K562 (cell line): Measurements from ENCODE around the gene GEN1. TPM values are rescaled to one million over a fixed set of nuclear protein-coding genes. Genes with fewer than 3 reads are reported as not detected.

Source experiments
- BCLAF1 ChIP-seq, 2 experiments: fragments of 450-650 bp in 1 of 2; IDR thresholded peaks; 2 replicates each; pipeline ENCODE4 v1.6.1; 2011 to 2017; ENCODE audit warnings: low read depth in 2 of 2, antibody characterized with exemption in 1 of 2, borderline replicate concordance in 1 of 2, low read length in 1 of 2, mild to moderate bottlenecking in 1 of 2, mixed read lengths in 1 of 2; ENCODE audit not compliant: control insufficient read depth in 1 of 2
- CTCFL ChIP-seq: IDR thresholded peaks from 2 replicates; pipeline ENCODE4 v1.6.1; 2011; ENCODE audit warnings: borderline replicate concordance, low read depth, mild to moderate bottlenecking, moderate library complexity, low read length; ENCODE audit not compliant: insufficient read depth, poor library complexity, severe bottlenecking
- E2F6 ChIP-seq, 2 experiments: IDR thresholded peaks; 2 replicates each; pipeline ENCODE4 v1.6.1; 2011; ENCODE audit warnings: borderline replicate concordance in 1 of 2, control low read depth in 1 of 2, low read depth in 1 of 2, low read length in 1 of 2, mild to moderate bottlenecking in 1 of 2, mixed read lengths in 1 of 2, moderate library complexity in 1 of 2; ENCODE audit not compliant: insufficient read depth in 1 of 2, insufficient read length in 1 of 2, poor library complexity in 1 of 2, severe bottlenecking in 1 of 2; ENCODE audit errors: extremely low read depth in 1 of 2
- E2F8 ChIP-seq: fragments of 450-650 bp; IDR thresholded peaks from 2 replicates; pipeline ENCODE4 v1.7.1; 2018; ENCODE audit warnings: mild to moderate bottlenecking, low read depth; ENCODE audit not compliant: partially characterized antibody
- ETV6 ChIP-seq, 3 experiments: fragments of 150-350 bp in 1 of 3; sonication (generic) in 1 of 3; formaldehyde crosslinking in 1 of 3; IDR thresholded peaks; 2 replicates each; pipeline versions ENCODE4 v1.6.1 to v1.8.0; 2014 to 2022; ENCODE audit warnings: borderline replicate concordance in 2 of 3, low read depth in 2 of 3, antibody characterized with exemption in 1 of 3, low read length in 1 of 3, mild to moderate bottlenecking in 1 of 3, missing genetic modification reagents in 1 of 3
- FOXA3 ChIP-seq, 2 experiments: fragments of 450-650 bp in 1 of 2; sonication (generic) in 1 of 2; formaldehyde crosslinking; IDR thresholded peaks in 1 of 2; conservative IDR thresholded peaks in 1 of 2; 2 replicates each; pipeline versions ENCODE4 v1.4.0 to v1.8.0; 2020 to 2022; ENCODE audit warnings: mild to moderate bottlenecking in 2 of 2, missing genetic modification reagents in 1 of 2
- GABPA ChIP-seq: fragments of 200-800 bp; sonication (Bioruptor generic); conservative IDR thresholded peaks from 2 replicates; pipeline ENCODE4 v1.6.1; 2016; ENCODE audit warnings: low read depth, missing genetic modification characterization, missing compliant biosample characterization
- GATAD2B ChIP-seq: fragments of 450-650 bp; IDR thresholded peaks from 2 replicates; pipeline ENCODE4 v1.6.1; 2017; ENCODE audit warnings: mild to moderate bottlenecking, borderline replicate concordance
- HSF4 ChIP-seq: fragments of 250-450 bp; sonication (Bioruptor Pico); IDR thresholded peaks from 2 replicates; pipeline ENCODE4 v2.1.2; 2022; ENCODE audit warnings: mild to moderate bottlenecking, moderate library complexity, borderline replicate concordance
- MAFK ChIP-seq: IDR thresholded peaks from 2 replicates; pipeline ENCODE4 v1.6.1; 2011; ENCODE audit warnings: low read length, improper control_type of control experiment
- RBM15 ChIP-seq: fragments of 200-400 bp; formaldehyde crosslinking; IDR thresholded peaks from 2 replicates; pipeline ENCODE4 v1.6.1; 2018; ENCODE audit warnings: mild to moderate bottlenecking, low read length, moderate library complexity; ENCODE audit not compliant: insufficient read depth
- RCOR1 ChIP-seq, 2 experiments: IDR thresholded peaks; 2 replicates each; pipeline ENCODE4 v1.6.1; 2012; ENCODE audit warnings: low read depth in 2 of 2, low read length in 2 of 2, borderline replicate concordance in 1 of 2, improper control_type of control experiment in 1 of 2
- SMARCA4 ChIP-seq: fragments of 450-650 bp; IDR thresholded peaks from 2 replicates; pipeline ENCODE4 v1.6.1; 2016
- ZNF668 ChIP-seq: fragments of 250-450 bp; sonication (Bioruptor Pico); IDR thresholded peaks from 2 replicates; pipeline ENCODE4 v1.8.0; 2022; ENCODE audit warnings: mild to moderate bottlenecking, inconsistent platforms
- polyA plus RNA-seq, 8 experiments: library from polyadenylated mRNA; depleted of rRNA in 4 of 8; stranded (reverse) in 5 of 8; unstranded in 3 of 8; fragments of >200 nt; fragmentation: Nextera tagmentation in 2 of 8; fragmentation: Illumina TruSeq in 1 of 8; extraction: Ambion mirVana in 2 of 8; extraction: Trizol in 1 of 8; gene quantifications; 2 replicates each; pipeline versions ENCODE4 v1.2.1 to v1.2.3, GENCODE V29; 2011 to 2014; ENCODE audit warnings: inconsistent platforms in 1 of 8, missing spikeins in 1 of 8
- total RNA-seq, 7 experiments: library from RNA; depleted of rRNA in 6 of 7; stranded (reverse); fragments of >200 nt in 6 of 7; fragmentation: Illumina TruSeq in 2 of 7; extraction: Trizol in 2 of 7; gene quantifications; 2 replicates each; pipeline versions ENCODE4 v1.2.1 to v1.2.3, GENCODE V29; 2011 to 2021; ENCODE audit warnings: low replicate concordance in 1 of 7

The GEN1 gene
- total and polyA plus RNA-seq, 9 of the 15 experiments (the other 6 are each of a cell fraction or from before 2014, with no cell fraction given), result 8.6 to 39.7 (median 24.5) TPM

GRCh38 chr2:17717666-17718065, 36.3 kb upstream of the GEN1 start (continued):
- TF ChIP-seq CTCFL, result no peak
- peak in 1 of 2 experiments; percentile 70; a peak in 2 of 4 replicates for TF ChIP-seq RCOR1 (IDR thresholded peaks at IDR 0.05; ENCODE audit: borderline replicate concordance in 1 of 2, low read depth in 2 of 2, low read length in 2 of 2)
- peak; percentile 86 for TF ChIP-seq SMARCA4
- TF ChIP-seq FOXA3 (CRISPR knock-in tag; conservative IDR thresholded peaks at IDR 0.05 in 1 of 2, IDR thresholded peaks at IDR 0.05 in 1 of 2), result no peak
- no peak for TF ChIP-seq MAFK
- no peak for TF ChIP-seq GABPA (tag)
- no peak for TF ChIP-seq GATAD2B
- no peak for TF ChIP-seq E2F6 (IDR thresholded peaks at IDR 0.05; ENCODE audit: borderline replicate concordance in 1 of 2, extremely low read depth in 1 of 2, insufficient read depth in 1 of 2, insufficient read length in 1 of 2, low read depth in 1 of 2, low read length in 1 of 2, poor library complexity in 1 of 2, severe bottlenecking in 1 of 2)
- no peak for TF ChIP-seq BCLAF1 (IDR thresholded peaks at IDR 0.05; ENCODE audit: borderline replicate concordance in 1 of 2, control insufficient read depth in 1 of 2, low read depth in 2 of 2, low read length in 1 of 2)
- no peak for TF ChIP-seq ZNF668 (CRISPR knock-in tag)
- no peak for TF ChIP-seq RBM15
- TF ChIP-seq ETV6 (IDR thresholded peaks at IDR 0.05; ENCODE audit: borderline replicate concordance in 1 of 2, low read depth in 2 of 2, low read length in 1 of 2), result no peak
- no peak for TF ChIP-seq ETV6 (CRISPR knock-in tag; IDR thresholded peaks at IDR 0.05; ENCODE audit: borderline replicate concordance)
- TF ChIP-seq HSF4 (CRISPR knock-in tag), result no peak
- TF ChIP-seq E2F8, result no peak
